K562 (cell line): ENCODE measurements around the gene ZSWIM8. TPM values are rescaled to one million over a fixed set of nuclear protein-coding genes. Genes with fewer than 3 reads are reported as not detected.

ENCODE experiments used
- BRD9 ChIP-seq: fragments of 450-650 bp; IDR thresholded peaks from 2 replicates; pipeline ENCODE4 v1.6.1; 2018; ENCODE audit warnings: low read depth; ENCODE audit not compliant: partially characterized antibody
- CHD1 ChIP-seq: fragments of 200-600 bp; sonication (generic); IDR thresholded peaks from one replicate; pipeline ENCODE4 v1.6.1; 2012; ENCODE audit warnings: mild to moderate bottlenecking, moderate library complexity, low read length, inconsistent platforms
- DDX20 ChIP-seq: fragments of 450-650 bp; IDR thresholded peaks from 2 replicates; pipeline ENCODE4 v1.6.1; 2016; ENCODE audit warnings: missing genetic modification characterization, low read depth, mild to moderate bottlenecking, missing compliant biosample characterization, moderate library complexity
- E2F3 ChIP-seq: fragments of 250-450 bp; sonication (Bioruptor Pico); IDR thresholded peaks from 2 replicates; pipeline ENCODE4 v1.4.0; 2020; ENCODE audit warnings: mild to moderate bottlenecking
- ESRRA ChIP-seq: fragments of 450-650 bp; IDR thresholded peaks from 2 replicates; pipeline ENCODE4 v1.6.1; 2014; ENCODE audit warnings: low read depth, mild to moderate bottlenecking, moderate library complexity, borderline replicate concordance
- ESRRB ChIP-seq: fragments of 250-450 bp; sonication (Bioruptor Pico); IDR thresholded peaks from 2 replicates; pipeline ENCODE4 v1.5.0; 2020; ENCODE audit warnings: mild to moderate bottlenecking, moderate library complexity, borderline replicate concordance
- GMEB1 ChIP-seq: fragments of 250-450 bp; sonication (Bioruptor Pico); IDR thresholded peaks from 2 replicates; pipeline ENCODE4 v1.4.0; 2020; ENCODE audit warnings: mild to moderate bottlenecking
- KDM5B ChIP-seq: fragments of 200-600 bp; sonication (generic); IDR thresholded peaks from 2 replicates; pipeline ENCODE4 v1.6.1; 2012; ENCODE audit warnings: low read depth, mild to moderate bottlenecking, moderate library complexity, low read length, control low read depth, inconsistent platforms; ENCODE audit not compliant: insufficient replicate concordance
- RBM15 ChIP-seq: fragments of 200-400 bp; formaldehyde crosslinking; IDR thresholded peaks from 2 replicates; pipeline ENCODE4 v1.6.1; 2018; ENCODE audit warnings: mild to moderate bottlenecking, low read length, moderate library complexity; ENCODE audit not compliant: insufficient read depth
- SETDB1 ChIP-seq: IDR thresholded peaks from one replicate; pipeline ENCODE4 v1.6.1; 2012; ENCODE audit warnings: low read length, control low read depth, inconsistent platforms
- STAT5B ChIP-seq: fragments of 250-450 bp; sonication (Bioruptor Pico); IDR thresholded peaks from 2 replicates; pipeline ENCODE4 v1.8.0; 2021; ENCODE audit warnings: mild to moderate bottlenecking, inconsistent platforms
- ZNF217 ChIP-seq: sonication (generic); formaldehyde crosslinking; IDR thresholded peaks from 2 replicates; pipeline ENCODE4 v1.8.0; 2022; ENCODE audit warnings: mild to moderate bottlenecking, missing genetic modification reagents
- polyA plus RNA-seq, 8 experiments: library from polyadenylated mRNA; depleted of rRNA in 4 of 8; stranded (reverse) in 5 of 8; unstranded in 3 of 8; fragments of >200 nt; fragmentation: Nextera tagmentation in 2 of 8; fragmentation: Illumina TruSeq in 1 of 8; extraction: Ambion mirVana in 2 of 8; extraction: Trizol in 1 of 8; gene quantifications; 2 replicates each; pipeline versions ENCODE4 v1.2.1 to v1.2.3, GENCODE V29; 2011 to 2014; ENCODE audit warnings: inconsistent platforms in 1 of 8, missing spikeins in 1 of 8
- total RNA-seq, 7 experiments: library from RNA; depleted of rRNA in 6 of 7; stranded (reverse); fragments of >200 nt in 6 of 7; fragmentation: Illumina TruSeq in 2 of 7; extraction: Trizol in 2 of 7; gene quantifications; 2 replicates each; pipeline versions ENCODE4 v1.2.1 to v1.2.3, GENCODE V29; 2011 to 2021; ENCODE audit warnings: low replicate concordance in 1 of 7
- TF ChIP-seq, protein P1 (sequence below): sonication (generic); formaldehyde crosslinking; IDR thresholded peaks from 2 replicates; pipeline ENCODE4 v1.9.0; 2022; ENCODE audit warnings: mild to moderate bottlenecking, missing genetic modification reagents
- TF ChIP-seq, protein P2 (sequence below): fragments of 450-650 bp; formaldehyde crosslinking; IDR thresholded peaks from 2 replicates; pipeline ENCODE4 v1.4.0; 2022; ENCODE audit warnings: mild to moderate bottlenecking, moderate library complexity
- TF ChIP-seq, protein P3 (sequence below): fragments of 250-450 bp; sonication (Bioruptor Pico); IDR thresholded peaks from 2 replicates; pipeline ENCODE4 v1.4.0; 2020

Gene ZSWIM8
- total and polyA plus RNA-seq, 9 of the 15 experiments (the other 6 are each of a cell fraction or from before 2014, with no cell fraction given) = 5.6 to 47.8 (median 26.7) TPM

GRCh38 chr10:73772281-73773151 lies 12.9 kb upstream of the ZSWIM8 start (continued):
- TF ChIP-seq E2F3 (peak; percentile 80), CHD1 (peak; percentile 75), RBM15 (no peak), ESRRB (CRISPR knock-in tag) (peak; percentile 86; the same call in 1 of the 2 replicates), GMEB1 (CRISPR knock-in tag) (peak; percentile 82), ZNF217 (CRISPR knock-in tag) (no peak), KDM5B (peak; percentile 72), ESRRA (peak; percentile 26; the same call in 1 of the 2 replicates), SETDB1 (no peak), BRD9 (no peak), DDX20 (tag) (no peak), STAT5B (CRISPR knock-in tag) (no peak)
- TF ChIP-seq, protein P1, sequence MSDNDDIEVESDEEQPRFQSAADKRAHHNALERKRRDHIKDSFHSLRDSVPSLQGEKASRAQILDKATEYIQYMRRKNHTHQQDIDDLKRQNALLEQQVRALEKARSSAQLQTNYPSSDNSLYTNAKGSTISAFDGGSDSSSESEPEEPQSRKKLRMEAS (CRISPR knock-in tag) = peak; percentile 82
- TF ChIP-seq, protein P2, sequence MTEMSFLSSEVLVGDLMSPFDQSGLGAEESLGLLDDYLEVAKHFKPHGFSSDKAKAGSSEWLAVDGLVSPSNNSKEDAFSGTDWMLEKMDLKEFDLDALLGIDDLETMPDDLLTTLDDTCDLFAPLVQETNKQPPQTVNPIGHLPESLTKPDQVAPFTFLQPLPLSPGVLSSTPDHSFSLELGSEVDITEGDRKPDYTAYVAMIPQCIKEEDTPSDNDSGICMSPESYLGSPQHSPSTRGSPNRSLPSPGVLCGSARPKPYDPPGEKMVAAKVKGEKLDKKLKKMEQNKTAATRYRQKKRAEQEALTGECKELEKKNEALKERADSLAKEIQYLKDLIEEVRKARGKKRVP (CRISPR knock-in tag) = peak; percentile 75
- TF ChIP-seq, protein P3, sequence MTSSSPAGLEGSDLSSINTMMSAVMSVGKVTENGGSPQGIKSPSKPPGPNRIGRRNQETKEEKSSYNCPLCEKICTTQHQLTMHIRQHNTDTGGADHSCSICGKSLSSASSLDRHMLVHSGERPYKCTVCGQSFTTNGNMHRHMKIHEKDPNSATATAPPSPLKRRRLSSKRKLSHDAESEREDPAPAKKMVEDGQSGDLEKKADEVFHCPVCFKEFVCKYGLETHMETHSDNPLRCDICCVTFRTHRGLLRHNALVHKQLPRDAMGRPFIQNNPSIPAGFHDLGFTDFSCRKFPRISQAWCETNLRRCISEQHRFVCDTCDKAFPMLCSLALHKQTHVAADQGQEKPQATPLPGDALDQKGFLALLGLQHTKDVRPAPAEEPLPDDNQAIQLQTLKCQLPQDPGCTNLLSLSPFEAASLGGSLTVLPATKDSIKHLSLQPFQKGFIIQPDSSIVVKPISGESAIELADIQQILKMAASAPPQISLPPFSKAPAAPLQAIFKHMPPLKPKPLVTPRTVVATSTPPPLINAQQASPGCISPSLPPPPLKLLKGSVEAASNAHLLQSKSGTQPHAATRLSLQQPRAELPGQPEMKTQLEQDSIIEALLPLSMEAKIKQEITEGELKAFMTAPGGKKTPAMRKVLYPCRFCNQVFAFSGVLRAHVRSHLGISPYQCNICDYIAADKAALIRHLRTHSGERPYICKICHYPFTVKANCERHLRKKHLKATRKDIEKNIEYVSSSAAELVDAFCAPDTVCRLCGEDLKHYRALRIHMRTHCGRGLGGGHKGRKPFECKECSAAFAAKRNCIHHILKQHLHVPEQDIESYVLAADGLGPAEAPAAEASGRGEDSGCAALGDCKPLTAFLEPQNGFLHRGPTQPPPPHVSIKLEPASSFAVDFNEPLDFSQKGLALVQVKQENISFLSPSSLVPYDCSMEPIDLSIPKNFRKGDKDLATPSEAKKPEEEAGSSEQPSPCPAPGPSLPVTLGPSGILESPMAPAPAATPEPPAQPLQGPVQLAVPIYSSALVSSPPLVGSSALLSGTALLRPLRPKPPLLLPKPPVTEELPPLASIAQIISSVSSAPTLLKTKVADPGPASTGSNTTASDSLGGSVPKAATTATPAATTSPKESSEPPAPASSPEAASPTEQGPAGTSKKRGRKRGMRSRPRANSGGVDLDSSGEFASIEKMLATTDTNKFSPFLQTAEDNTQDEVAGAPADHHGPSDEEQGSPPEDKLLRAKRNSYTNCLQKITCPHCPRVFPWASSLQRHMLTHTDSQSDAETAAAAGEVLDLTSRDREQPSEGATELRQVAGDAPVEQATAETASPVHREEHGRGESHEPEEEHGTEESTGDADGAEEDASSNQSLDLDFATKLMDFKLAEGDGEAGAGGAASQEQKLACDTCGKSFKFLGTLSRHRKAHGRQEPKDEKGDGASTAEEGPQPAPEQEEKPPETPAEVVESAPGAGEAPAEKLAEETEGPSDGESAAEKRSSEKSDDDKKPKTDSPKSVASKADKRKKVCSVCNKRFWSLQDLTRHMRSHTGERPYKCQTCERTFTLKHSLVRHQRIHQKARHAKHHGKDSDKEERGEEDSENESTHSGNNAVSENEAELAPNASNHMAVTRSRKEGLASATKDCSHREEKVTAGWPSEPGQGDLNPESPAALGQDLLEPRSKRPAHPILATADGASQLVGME = 0 out of 2 replicates have a peak, but pooled peaks have one; percentile 71
